Mesenchymal stem cell (in vitro differentiated cells and primary cell): ENCODE measurements around the gene SPAG7.

Source experiments
- DNase-seq: peaks from one replicate; pipeline ENCODE4 v3.0.0-alpha.2; 2013
- H2AFZ ChIP-seq: one replicate; pipeline ENCODE4 v1.6.1; 2013; ENCODE audit warnings: low read depth, mild to moderate bottlenecking, control low read depth, inconsistent platforms, low read length, moderate library complexity
- H2AK5ac ChIP-seq: 2 replicates; pipeline ENCODE4 v1.6.1; 2013; ENCODE audit warnings: low read length, moderate library complexity, mild to moderate bottlenecking, inconsistent platforms; ENCODE audit not compliant: severe bottlenecking
- H2BK120ac ChIP-seq: one replicate; pipeline ENCODE4 v1.6.1; 2013; ENCODE audit warnings: low read depth, mild to moderate bottlenecking, inconsistent platforms, low read length, moderate library complexity
- H2BK12ac ChIP-seq, 2 experiments: one replicate each; pipeline ENCODE4 v1.6.1; 2013; ENCODE audit warnings: inconsistent platforms in 2 of 2, low read length in 2 of 2, mild to moderate bottlenecking in 2 of 2, moderate library complexity in 2 of 2, control low read depth in 1 of 2
- H2BK15ac ChIP-seq: one replicate; pipeline ENCODE4 v1.6.1; 2013; ENCODE audit warnings: mild to moderate bottlenecking, low read depth, inconsistent platforms; ENCODE audit not compliant: poor library complexity, severe bottlenecking
- H2BK5ac ChIP-seq: 2 replicates; pipeline ENCODE4 v1.6.1; 2013; ENCODE audit warnings: low read depth, mild to moderate bottlenecking, low read length, control low read depth, inconsistent platforms; ENCODE audit not compliant: poor library complexity, severe bottlenecking
- H3K14ac ChIP-seq, 2 experiments: one replicate each; pipeline ENCODE4 v1.6.1; 2013; ENCODE audit warnings: inconsistent platforms in 2 of 2, low read length in 2 of 2, control low read depth in 1 of 2, mild to moderate bottlenecking in 1 of 2, moderate library complexity in 1 of 2
- H3K18ac ChIP-seq, 2 experiments: one replicate each; pipeline ENCODE4 v1.6.1; 2013; ENCODE audit warnings: inconsistent platforms in 2 of 2, low read length in 2 of 2, control low read depth in 1 of 2, low read depth in 1 of 2, mild to moderate bottlenecking in 1 of 2
- H3K23ac ChIP-seq, 2 experiments: one replicate each; pipeline ENCODE4 v1.6.1; 2013; ENCODE audit warnings: inconsistent platforms in 2 of 2, low read length in 2 of 2, mild to moderate bottlenecking in 2 of 2, moderate library complexity in 2 of 2, control low read depth in 1 of 2
- H3K27ac ChIP-seq: 2 replicates; pipeline ENCODE4 v1.5.1; 2013; ENCODE audit warnings: mild to moderate bottlenecking, moderate library complexity, low read length, control low read depth, inconsistent platforms; ENCODE audit not compliant: poor library complexity, severe bottlenecking
- H3K27me3 ChIP-seq, 2 experiments: 2 replicates each; pipeline versions ENCODE4 v1.6.1 to v1.7.0; 2013; ENCODE audit warnings: low read length in 2 of 2, mild to moderate bottlenecking in 2 of 2, moderate library complexity in 2 of 2, control low read depth in 1 of 2, inconsistent platforms in 1 of 2; ENCODE audit not compliant: control insufficient read depth in 1 of 2, insufficient read depth in 1 of 2
- H3K36me3 ChIP-seq, 2 experiments: 2 replicates each; pipeline versions ENCODE4 v1.6.1 to v1.7.0; 2013; ENCODE audit warnings: low read length in 2 of 2, control low read depth in 1 of 2, inconsistent platforms in 1 of 2, low read depth in 1 of 2, mild to moderate bottlenecking in 1 of 2; ENCODE audit not compliant: insufficient read depth in 2 of 2, control insufficient read depth in 1 of 2
- H3K4ac ChIP-seq, 2 experiments: one replicate each; pipeline ENCODE4 v1.6.1; 2013; ENCODE audit warnings: inconsistent platforms in 2 of 2, low read length in 2 of 2, mild to moderate bottlenecking in 2 of 2, moderate library complexity in 2 of 2, control low read depth in 1 of 2, low read depth in 1 of 2
- H3K4me1 ChIP-seq: 2 replicates; pipeline ENCODE4 v1.6.1; 2013; ENCODE audit warnings: low read depth, low read length, control low read depth; ENCODE audit not compliant: control insufficient read depth, insufficient read depth
- H3K4me2 ChIP-seq: 2 replicates; pipeline ENCODE4 v1.6.1; 2013; ENCODE audit warnings: low read length, mild to moderate bottlenecking, inconsistent platforms; ENCODE audit not compliant: poor library complexity, severe bottlenecking
- H3K4me3 ChIP-seq, 2 experiments: 2 replicates each; pipeline versions ENCODE4 v1.5.1 to v1.7.0; 2013; ENCODE audit warnings: low read length in 2 of 2, mild to moderate bottlenecking in 2 of 2, control low read depth in 1 of 2, low read depth in 1 of 2; ENCODE audit not compliant: insufficient read depth in 1 of 2
- H3K79me1 ChIP-seq: replicated peaks from 2 replicates; pipeline ENCODE4 v1.6.1; 2013; ENCODE audit warnings: mild to moderate bottlenecking, control low read depth, low read length, inconsistent platforms; ENCODE audit not compliant: poor library complexity, severe bottlenecking
- H3K9ac ChIP-seq: 2 replicates; pipeline ENCODE4 v1.7.0; 2013; ENCODE audit warnings: mild to moderate bottlenecking, low read length, moderate library complexity
- H3K9me3 ChIP-seq: 2 replicates; pipeline ENCODE4 v1.7.0; 2013; ENCODE audit warnings: mild to moderate bottlenecking, low read length; ENCODE audit not compliant: control insufficient read depth
- H4K8ac ChIP-seq: one replicate; pipeline ENCODE4 v1.6.1; 2013; ENCODE audit warnings: inconsistent platforms, mild to moderate bottlenecking, low read length, moderate library complexity
- H4K91ac ChIP-seq: one replicate; pipeline ENCODE4 v1.6.1; 2013; ENCODE audit warnings: mild to moderate bottlenecking, low read length, inconsistent platforms
- WGBS: methylation state at CpG from one replicate; pipeline ENCODE4 v1.1.7; 2013; ENCODE audit warnings: mixed read lengths; 5-methylcytosine and 5-hydroxymethylcytosine counted together

The SPAG7 gene

DNA sequence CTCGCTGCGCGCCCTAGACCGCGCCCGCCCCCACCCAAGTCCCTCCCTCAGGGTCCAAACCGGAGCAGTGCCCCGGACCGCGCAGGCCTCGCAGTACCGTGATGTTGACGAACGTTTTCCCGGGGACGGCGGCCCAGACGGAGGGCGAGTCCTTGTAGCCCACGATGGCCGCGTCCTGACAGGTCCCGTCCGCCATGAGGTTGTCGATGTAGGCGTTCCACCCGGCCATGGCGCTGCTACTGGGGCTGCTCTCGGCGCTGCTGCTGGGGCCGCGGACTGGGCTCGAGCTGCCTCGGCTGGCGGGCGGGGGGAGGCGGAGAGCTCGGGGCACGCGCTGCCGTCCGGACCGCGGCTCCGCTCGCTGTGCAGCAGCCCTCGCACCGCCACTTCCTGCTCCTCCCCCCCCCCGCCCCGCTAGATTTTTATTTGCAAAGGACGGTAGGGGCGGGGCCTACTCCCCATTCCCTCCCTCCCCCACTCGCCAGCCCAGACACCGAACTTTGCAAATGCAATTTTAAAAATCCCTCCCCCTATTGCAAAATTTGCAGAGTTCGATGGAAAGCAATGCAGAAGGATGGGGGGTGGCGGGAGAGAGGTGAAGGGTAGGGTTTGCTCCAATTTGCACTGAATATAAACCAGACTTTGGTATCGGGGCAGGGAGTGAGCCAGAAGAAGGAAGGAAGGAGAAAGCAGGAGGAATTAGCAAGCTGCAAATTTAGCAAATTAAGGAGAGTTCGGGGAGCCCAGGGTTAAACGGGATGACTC lies 19.3 kb downstream of the SPAG7 start, which contains the start of gene PFN1:
PFN1 (minus strand) TSS at position 365 of the 765 bp plus-strand sequence; CDS start at position 229, 136 bp downstream.
- no peaks in the 10 kb centered on the region for H3K9me3 ChIP-seq
- 0% methylated on average over 33 of the region's 59 CpGs for WGBS
- peak within 1 kb of the TSS; percentile 100 for H4K91ac ChIP-seq
- peak within 1 kb of the TSS; percentile 99 for H2AK5ac ChIP-seq
- peak within 1 kb of the TSS; percentile 97 for H3K9ac ChIP-seq
- peaks cover 44% of the 10 kb centered on the region for H3K4me1 ChIP-seq
- H2BK15ac ChIP-seq = peak within 1 kb of the TSS; percentile 92
- H3K4ac ChIP-seq = peak within 1 kb of the TSS; percentile 99 to 100
- peaks cover 9% of the 10 kb centered on the region for H3K79me1 ChIP-seq
- H3K14ac ChIP-seq = peak within 1 kb of the TSS; percentile 50 to 100
- peak within 1 kb of the TSS; percentile 99 for H2BK5ac ChIP-seq
- peaks cover 29 to 35% of the 10 kb centered on the region in 2 experiments for H3K36me3 ChIP-seq
- peak within 1 kb of the TSS in 1 of 2 experiments; percentile 98 for H3K23ac ChIP-seq
- peak within 1 kb of the TSS; percentile 93 for H3K4me2 ChIP-seq
- peak within 1 kb of the TSS; percentile 100 for H3K27ac ChIP-seq
- peak; percentile 96 for DNase-seq
- peak within 1 kb of the TSS; percentile 100 for H3K18ac ChIP-seq
- H2BK120ac ChIP-seq = peak within 1 kb of the TSS; percentile 93
- H3K4me3 ChIP-seq = peak within 1 kb of the TSS; percentile 95 to 100
- H2BK12ac ChIP-seq = peak within 1 kb of the TSS; percentile 87
- H4K8ac ChIP-seq = peak within 1 kb of the TSS; percentile 96
- no peaks in the 10 kb centered on the region for H3K27me3 ChIP-seq
- peak within 1 kb of the TSS; percentile 36 for H2AFZ ChIP-seq

DNA sequence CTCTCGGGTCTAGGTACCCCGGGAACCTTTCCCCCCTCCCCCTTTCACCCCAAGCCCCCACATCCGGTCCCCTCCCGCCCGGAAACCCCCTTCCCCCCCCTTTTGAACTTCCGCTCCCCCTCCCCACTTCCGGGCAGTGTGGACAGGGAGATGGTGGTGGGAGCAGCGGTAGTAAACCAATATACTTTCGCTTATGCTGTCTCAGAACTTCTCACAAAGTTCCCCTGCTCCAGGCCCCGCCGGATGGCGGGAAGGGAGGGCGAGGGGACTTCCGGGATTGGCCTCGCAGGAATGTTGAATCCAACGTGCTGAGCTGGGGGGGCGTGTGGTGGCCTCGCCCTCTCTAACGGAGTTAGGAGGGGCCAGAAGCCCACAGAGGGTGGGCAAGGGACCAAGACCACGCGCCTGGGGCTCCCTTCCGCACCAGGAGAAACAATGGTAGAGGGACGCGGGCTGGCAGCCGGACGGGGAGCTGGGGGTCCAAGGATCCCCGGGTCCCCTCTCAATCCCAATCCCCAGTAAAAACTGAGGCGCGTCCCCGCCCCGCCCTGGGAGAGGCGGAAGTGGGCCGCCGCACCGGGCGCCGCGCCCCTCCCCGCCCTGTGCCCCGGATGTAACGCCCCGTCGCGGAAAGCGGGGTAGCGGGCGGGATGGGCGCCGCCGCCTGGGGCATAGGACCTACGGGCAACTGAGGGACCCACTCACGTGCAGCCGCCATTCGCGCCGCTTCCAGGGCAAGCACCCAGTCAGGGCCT lies 20.0 kb downstream of the SPAG7 start:
- Histone ChIP-seq H3K9ac (peak overlapping the region; percentile 97), H2AK5ac (peak overlapping the region; percentile 99), H4K91ac (peak overlapping the region; percentile 100), H3K27me3 (no peaks in the 10 kb centered on the region), H3K23ac (peak overlapping the region in 1 of 2 experiments; percentile 98), H3K14ac (peak overlapping the region; percentile 50 to 100), H3K9me3 (no peaks in the 10 kb centered on the region), H2BK15ac (peak overlapping the region; percentile 92), H3K18ac (peak overlapping the region; percentile 100), H4K8ac (peak overlapping the region; percentile 96), H2AFZ (no peak overlapping the region), H3K4me2 (peak overlapping the region; percentile 60), H2BK120ac (peak overlapping the region; percentile 93), H3K36me3 (peaks cover 37 to 43% of the 10 kb centered on the region in 2 experiments), H3K4ac (peak overlapping the region; percentile 99 to 100), H2BK5ac (peak overlapping the region; percentile 99), H3K4me1 (peaks cover 39% of the 10 kb centered on the region), H3K27ac (peak overlapping the region; percentile 99), H3K79me1 (peaks cover 9% of the 10 kb centered on the region), H3K4me3 (peak overlapping the region; percentile 95 to 100), H2BK12ac (peak overlapping the region; percentile 22 to 87)
- DNase-seq = peak; percentile 81
- 0% methylated on average over 20 of the region's 56 CpGs for WGBS

DNA sequence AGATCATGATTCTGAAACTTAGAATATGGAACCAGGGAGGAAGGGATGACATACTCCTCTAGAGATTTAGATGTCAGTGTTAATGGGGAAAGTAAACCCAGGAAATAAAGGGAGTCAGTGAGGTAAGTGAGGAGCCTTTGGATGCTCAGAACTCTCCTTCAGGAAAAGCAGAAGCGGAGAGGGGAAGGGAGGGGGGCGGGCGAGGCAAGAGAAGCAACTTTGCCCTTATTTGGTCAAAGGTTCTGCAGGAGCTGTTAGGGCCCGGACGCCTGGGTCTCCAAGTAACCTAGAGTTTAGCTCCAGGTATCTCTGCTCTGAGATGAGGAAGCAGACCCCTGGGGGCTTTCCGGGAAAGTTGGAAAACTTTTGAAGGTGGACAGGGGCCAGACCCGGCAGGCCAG lies 20.6 kb downstream of the SPAG7 start:
- no peak overlapping the region for H2BK12ac ChIP-seq
- peak overlapping the region; percentile 93 for H3K4me2 ChIP-seq
- peak overlapping the region; percentile 61 for H2AK5ac ChIP-seq
- peak overlapping the region; percentile 97 for H3K9ac ChIP-seq
- DNase-seq = no peak
- H3K36me3 ChIP-seq = peaks cover 42 to 48% of the 10 kb centered on the region in 2 experiments
- no peak overlapping the region for H2AFZ ChIP-seq
- H3K14ac ChIP-seq = no peak overlapping the region
- H3K4me3 ChIP-seq = peak overlapping the region; percentile 95 to 100
- H4K8ac ChIP-seq = no peak overlapping the region
- H3K18ac ChIP-seq = peak overlapping the region in 1 of 2 experiments; percentile 35
- no peaks in the 10 kb centered on the region for H3K27me3 ChIP-seq
- 0% methylated on average over 4 of the region's 7 CpGs for WGBS
- H2BK5ac ChIP-seq = peak overlapping the region; percentile 53
- H3K4me1 ChIP-seq = peaks cover 42% of the 10 kb centered on the region
- H3K79me1 ChIP-seq = peaks cover 9% of the 10 kb centered on the region
- peak overlapping the region in 1 of 2 experiments; percentile 57 for H3K4ac ChIP-seq
- H3K27ac ChIP-seq = peak overlapping the region; percentile 98
- H2BK15ac ChIP-seq = no peak overlapping the region
- H3K9me3 ChIP-seq = no peaks in the 10 kb centered on the region
- no peak overlapping the region for H2BK120ac ChIP-seq
- no peak overlapping the region for H3K23ac ChIP-seq
- H4K91ac ChIP-seq = no peak overlapping the region
